H9 (cell line): ENCODE results near the gene A1BG. TPM values are rescaled to one million over a fixed set of nuclear protein-coding genes. Genes with fewer than 3 reads are reported as not detected.

Experiments used
- DNase-seq: peaks from one replicate; pipeline ENCODE4 v3.0.0-alpha.2; 2017
- H2AFZ ChIP-seq: one replicate; pipeline ENCODE4 v1.6.1; 2013; ENCODE audit warnings: mild to moderate bottlenecking, low read length, control low read depth, moderate library complexity
- H2AK5ac ChIP-seq: 2 replicates; pipeline ENCODE4 v1.6.1; 2013; ENCODE audit warnings: low read length, control low read depth, mixed read lengths; ENCODE audit not compliant: insufficient read length
- H2BK120ac ChIP-seq: one replicate; pipeline ENCODE4 v1.6.1; 2013; ENCODE audit warnings: low read depth, mild to moderate bottlenecking, low read length, control low read depth, inconsistent platforms; ENCODE audit not compliant: poor library complexity, severe bottlenecking
- H2BK12ac ChIP-seq: 2 replicates; pipeline ENCODE4 v1.6.1; 2013; ENCODE audit warnings: low read length, control low read depth, mixed read lengths, low read depth; ENCODE audit not compliant: insufficient read length
- H2BK15ac ChIP-seq: 2 replicates; pipeline ENCODE4 v1.6.1; 2013; ENCODE audit warnings: low read depth, low read length, control low read depth
- H2BK20ac ChIP-seq: one replicate; pipeline ENCODE4 v1.6.1; 2013; ENCODE audit warnings: low read depth, mild to moderate bottlenecking, low read length, control low read depth, inconsistent platforms; ENCODE audit not compliant: poor library complexity, severe bottlenecking
- H2BK5ac ChIP-seq: 2 replicates; pipeline ENCODE4 v1.6.1; 2013; ENCODE audit warnings: low read length, control low read depth, mixed read lengths; ENCODE audit not compliant: insufficient read length
- H3K14ac ChIP-seq: 2 replicates; pipeline ENCODE4 v1.6.1; 2013; ENCODE audit warnings: low read length, control low read depth; ENCODE audit not compliant: insufficient read depth
- H3K18ac ChIP-seq: 2 replicates; pipeline ENCODE4 v1.6.1; 2013; ENCODE audit warnings: low read depth, mild to moderate bottlenecking, mixed read lengths, low read length, control low read depth; ENCODE audit not compliant: insufficient read length
- H3K23ac ChIP-seq: 2 replicates; pipeline ENCODE4 v1.6.1; 2013; ENCODE audit warnings: low read length, control low read depth, mixed read lengths, low read depth; ENCODE audit not compliant: insufficient read length
- H3K23me2 ChIP-seq: 2 replicates; pipeline ENCODE4 v1.6.1; 2013; ENCODE audit warnings: low read depth, mild to moderate bottlenecking, mixed read lengths, low read length, control low read depth; ENCODE audit not compliant: insufficient read length, poor library complexity, severe bottlenecking
- H3K27ac ChIP-seq: 2 replicates; pipeline ENCODE4 v1.5.1; 2013; ENCODE audit warnings: low read length, control low read depth, mixed read lengths, low read depth; ENCODE audit not compliant: insufficient read length
- H3K27me3 ChIP-seq: 2 replicates; pipeline ENCODE4 v1.6.1; 2013; ENCODE audit warnings: low read length, control low read depth, inconsistent platforms; ENCODE audit not compliant: insufficient read depth
- H3K4ac ChIP-seq: 2 replicates; pipeline ENCODE4 v1.6.1; 2013; ENCODE audit warnings: low read depth, mild to moderate bottlenecking, control low read depth, inconsistent platforms, low read length, moderate library complexity
- H3K4me1 ChIP-seq: 2 replicates; pipeline ENCODE4 v1.6.1; 2013; ENCODE audit warnings: low read length, control low read depth, inconsistent platforms; ENCODE audit not compliant: insufficient read depth
- H3K4me2 ChIP-seq: 2 replicates; pipeline ENCODE4 v1.6.1; 2013; ENCODE audit warnings: low read length, control low read depth, mixed read lengths; ENCODE audit not compliant: insufficient read length, insufficient read depth
- H3K56ac ChIP-seq: 2 replicates; pipeline ENCODE4 v1.6.1; 2013; ENCODE audit warnings: low read depth, mild to moderate bottlenecking, mixed read lengths, low read length, control low read depth; ENCODE audit not compliant: insufficient read length
- H3K79me1 ChIP-seq: 2 replicates; pipeline ENCODE4 v1.6.1; 2013; ENCODE audit warnings: low read depth, mild to moderate bottlenecking, moderate library complexity, low read length, control low read depth, inconsistent platforms; ENCODE audit not compliant: insufficient read depth, poor library complexity, severe bottlenecking
- H3K79me2 ChIP-seq: 2 replicates; pipeline ENCODE4 v1.6.1; 2013; ENCODE audit warnings: low read length, control low read depth, inconsistent platforms; ENCODE audit not compliant: insufficient read depth
- H3K9ac ChIP-seq: 2 replicates; pipeline ENCODE4 v1.6.1; 2013; ENCODE audit warnings: low read length, control low read depth, mixed read lengths; ENCODE audit not compliant: insufficient read length; ENCODE audit errors: extremely low read depth
- H3K9me3 ChIP-seq: one replicate; pipeline ENCODE4 v1.6.1; 2013; ENCODE audit warnings: low read depth, low read length, inconsistent platforms; ENCODE audit not compliant: control insufficient read depth
- H3T11ph ChIP-seq: one replicate; pipeline ENCODE4 v1.6.1; 2013; ENCODE audit warnings: mild to moderate bottlenecking, low read length, control low read depth, inconsistent platforms
- H4K20me1 ChIP-seq: one replicate; pipeline ENCODE4 v1.6.1; 2013; ENCODE audit not compliant: control insufficient read depth, insufficient read length, insufficient read depth
- H4K5ac ChIP-seq: 2 replicates; pipeline ENCODE4 v1.6.1; 2013; ENCODE audit warnings: low read depth, mild to moderate bottlenecking, mixed read lengths, low read length, control low read depth; ENCODE audit not compliant: insufficient read length
- H4K8ac ChIP-seq: replicated peaks from 2 replicates; pipeline ENCODE4 v1.6.1; 2013; ENCODE audit warnings: low read length, control low read depth, mixed read lengths, low read depth; ENCODE audit not compliant: insufficient read length
- H4K91ac ChIP-seq: 2 replicates; pipeline ENCODE4 v1.6.1; 2013; ENCODE audit warnings: low read depth, mild to moderate bottlenecking, moderate library complexity, mixed read lengths, low read length, control low read depth; ENCODE audit not compliant: insufficient read length
- H3K27ac Mint-ChIP-seq, 3 experiments: 2 replicates in 2 of 3; 3 replicates in 1 of 3; pipeline ENCODE4 v1.8.0; 2020 to 2021; ENCODE audit warnings: mixed read lengths in 3 of 3, mild to moderate bottlenecking in 1 of 3, moderate library complexity in 1 of 3
- H3K27me3 Mint-ChIP-seq: 2 replicates; pipeline ENCODE4 v1.8.0; 2021; ENCODE audit warnings: low read depth, mild to moderate bottlenecking, moderate library complexity, mixed read lengths
- H3K36me3 Mint-ChIP-seq, 3 experiments: 2 replicates in 2 of 3; 3 replicates in 1 of 3; pipeline ENCODE4 v1.8.0; 2020 to 2021; ENCODE audit warnings: low read depth in 3 of 3, mixed read lengths in 3 of 3; ENCODE audit not compliant: insufficient read depth in 1 of 3
- H3K4me1 Mint-ChIP-seq, 2 experiments: 2 replicates each; pipeline ENCODE4 v1.8.0; 2020; ENCODE audit warnings: mixed read lengths in 2 of 2
- H3K4me3 Mint-ChIP-seq, 2 experiments: 2 replicates in 1 of 2; 3 replicates in 1 of 2; pipeline ENCODE4 v1.8.0; 2020 to 2021; ENCODE audit warnings: mild to moderate bottlenecking in 2 of 2, mixed read lengths in 2 of 2, moderate library complexity in 1 of 2
- H3K9me3 Mint-ChIP-seq, 2 experiments: 2 replicates in 1 of 2; 3 replicates in 1 of 2; pipeline ENCODE4 v1.8.0; 2020; ENCODE audit warnings: mild to moderate bottlenecking in 2 of 2, mixed read lengths in 2 of 2, moderate library complexity in 1 of 2
- CTCF ChIP-seq: fragments of 200-600 bp; sonication (generic); conservative IDR thresholded peaks from 3 replicates; pipeline ENCODE4 v1.8.0; 2021; ENCODE audit warnings: antibody characterized with exemption, mild to moderate bottlenecking
- WGBS: extraction: QIAGEN DNeasy Blood & Tissue Kit; methylation state at CpG from one replicate; pipeline ENCODE4 v1.1.7; 2013; ENCODE audit warnings: missing lambda C conversion rate, low lambda C conversion rate, mixed read lengths; ENCODE audit not compliant: insufficient read length; ENCODE audit errors: extremely low coverage; 5-methylcytosine and 5-hydroxymethylcytosine counted together
- total RNA-seq: library from RNA; stranded (reverse); gene quantifications from 2 replicates; pipeline ENCODE4 v1.2.1, GENCODE V29; 2021

A1BG gene
- total RNA-seq, 1 experiment from 2014 or later, result 17.4 TPM

GRCh38 chr19:58355215-58355796 is 2.0 kb upstream of the A1BG start:
- no peaks in the 10 kb centered on the region for H3K4me1 ChIP-seq
- H3K14ac ChIP-seq, result no peak overlapping the region
- H3K18ac ChIP-seq, result no peak overlapping the region
- H4K8ac ChIP-seq, result no peak overlapping the region
- no peaks in the 10 kb centered on the region for H3K27me3 Mint-ChIP-seq
- no peaks in the 10 kb centered on the region for H3K27me3 ChIP-seq
- no peaks in the 10 kb centered on the region for H3K9me3 ChIP-seq
- H3K9ac ChIP-seq, result no peak overlapping the region
- no peak overlapping the region for H4K91ac ChIP-seq
- H2BK5ac ChIP-seq, result no peak overlapping the region
- no peak overlapping the region for H3K27ac Mint-ChIP-seq
- no peak overlapping the region for H2AFZ ChIP-seq
- no peak overlapping the region for H3K27ac ChIP-seq
- H2BK120ac ChIP-seq, result no peak overlapping the region
- no peaks in the 10 kb centered on the region for H3K9me3 Mint-ChIP-seq
- H3K4me3 Mint-ChIP-seq, result no peak overlapping the region
- H4K5ac ChIP-seq, result no peak overlapping the region
- peaks cover 2% of the 10 kb centered on the region for H3K23me2 ChIP-seq
- H2BK12ac ChIP-seq, result no peak overlapping the region
- H3K79me1 ChIP-seq, result no peaks in the 10 kb centered on the region
- no peak for TF ChIP-seq CTCF
- peaks cover 0 to 2% of the 10 kb centered on the region in 2 experiments; a peak in 2 of 4 replicates for H3K4me1 Mint-ChIP-seq
- no peak overlapping the region for H3K4ac ChIP-seq
- WGBS, result no CpG with 5 or more reads among the region's 10 CpGs
- no peak overlapping the region for H3K4me2 ChIP-seq
- H2BK20ac ChIP-seq, result no peak overlapping the region
- DNase-seq, result no peak
- no peaks in the 10 kb centered on the region for H4K20me1 ChIP-seq
- peaks cover 0 to 2% (median 2%) of the 10 kb centered on the region in 3 experiments; a peak in 3 of 7 replicates for H3K36me3 Mint-ChIP-seq
- H3T11ph ChIP-seq, result no peak overlapping the region
- no peak overlapping the region for H2AK5ac ChIP-seq
- H3K56ac ChIP-seq, result no peak overlapping the region
- no peak overlapping the region for H2BK15ac ChIP-seq
- H3K79me2 ChIP-seq, result no peaks in the 10 kb centered on the region
- H3K23ac ChIP-seq, result no peak overlapping the region
